ENCODE results near the gene CCNT2.

DNA sequence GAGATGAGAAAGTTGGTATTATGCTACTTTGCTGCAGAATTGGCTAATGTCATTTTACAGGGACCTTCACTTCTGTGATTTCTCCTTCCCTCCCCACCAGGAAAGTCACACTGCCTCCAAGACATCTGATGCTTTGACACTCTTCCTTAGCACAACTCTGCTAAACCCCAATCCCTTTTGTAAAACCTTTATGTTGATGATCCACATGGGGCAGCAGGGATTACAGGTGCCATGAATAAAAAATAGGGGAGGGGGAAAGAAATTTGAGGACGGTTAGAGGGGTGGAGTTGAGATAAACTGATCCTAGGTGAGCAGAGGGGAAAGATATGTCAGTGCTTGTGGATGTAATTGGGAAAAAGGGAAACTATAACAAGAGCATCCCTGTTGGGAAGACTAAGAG is 26.4 kb downstream of the CCNT2 start:
- TF ChIP-seq, protein P1, sequence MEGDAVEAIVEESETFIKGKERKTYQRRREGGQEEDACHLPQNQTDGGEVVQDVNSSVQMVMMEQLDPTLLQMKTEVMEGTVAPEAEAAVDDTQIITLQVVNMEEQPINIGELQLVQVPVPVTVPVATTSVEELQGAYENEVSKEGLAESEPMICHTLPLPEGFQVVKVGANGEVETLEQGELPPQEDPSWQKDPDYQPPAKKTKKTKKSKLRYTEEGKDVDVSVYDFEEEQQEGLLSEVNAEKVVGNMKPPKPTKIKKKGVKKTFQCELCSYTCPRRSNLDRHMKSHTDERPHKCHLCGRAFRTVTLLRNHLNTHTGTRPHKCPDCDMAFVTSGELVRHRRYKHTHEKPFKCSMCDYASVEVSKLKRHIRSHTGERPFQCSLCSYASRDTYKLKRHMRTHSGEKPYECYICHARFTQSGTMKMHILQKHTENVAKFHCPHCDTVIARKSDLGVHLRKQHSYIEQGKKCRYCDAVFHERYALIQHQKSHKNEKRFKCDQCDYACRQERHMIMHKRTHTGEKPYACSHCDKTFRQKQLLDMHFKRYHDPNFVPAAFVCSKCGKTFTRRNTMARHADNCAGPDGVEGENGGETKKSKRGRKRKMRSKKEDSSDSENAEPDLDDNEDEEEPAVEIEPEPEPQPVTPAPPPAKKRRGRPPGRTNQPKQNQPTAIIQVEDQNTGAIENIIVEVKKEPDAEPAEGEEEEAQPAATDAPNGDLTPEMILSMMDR (conservative IDR thresholded peaks at IDR 0.05; ENCODE audit: low read depth, low read length) = no peak
- TF ChIP-seq EZH2 (IDR thresholded peaks at IDR 0.05; ENCODE audit: borderline replicate concordance, low read depth, low read length, poor library complexity, severe bottlenecking) = no peak
